ENCODE measurements around the gene PPP1R27.
"Not testable (repeated sequence)": the region's sequence is repeated elsewhere in the genome, so short reads cannot be mapped to it uniquely, and the experiment has no call there.

Gene PPP1R27

GRCh38 chr17:81840826-81841778 is 6.3 kb upstream of the PPP1R27 start:
- no peak for DNase-seq (ENCODE audit: low read depth)

GRCh38 chr17:81840059-81840458 is 5.2 kb upstream of the PPP1R27 start:
- DNase-seq (ENCODE audit: low read depth): not testable (repeated sequence)

- no peak for DNase-seq (ENCODE audit: low read depth)
Measured at GRCh38 chr17:81839301-81839700, 4.5 kb upstream of the PPP1R27 start.

- DNase-seq (ENCODE audit: low read depth): no peak
Measured at GRCh38 chr17:81838753-81839255, 4.0 kb upstream of the PPP1R27 start.

- DNase-seq (ENCODE audit: low read depth): no peak
Measured at GRCh38 chr17:81837641-81838040, 2.8 kb upstream of the PPP1R27 start.

- DNase-seq (ENCODE audit: low read depth): no peak
Measured at GRCh38 chr17:81833921-81834830, 674 bp downstream of the PPP1R27 start.

GRCh38 chr17:81833160-81833920 is 1.5 kb downstream of the PPP1R27 start, which contains the start of gene MCRIP1:
TSS of gene MCRIP1 (minus strand) at chr17:81833291. CDS start at chr17:81824506, 8,785 bp downstream.
- DNase-seq (ENCODE audit: low read depth): peak; percentile 98

GRCh38 chr17:81832608-81833159 is 2.2 kb downstream of the PPP1R27 start:
- peak; percentile 50 for DNase-seq (ENCODE audit: low read depth)

GRCh38 chr17:81831957-81832607 is 2.8 kb downstream of the PPP1R27 start:
- peak; percentile 51 for DNase-seq (ENCODE audit: low read depth)

- no peak for DNase-seq (ENCODE audit: low read depth)
Measured at GRCh38 chr17:81831563-81831956, 3.3 kb downstream of the PPP1R27 start.

- no peak for DNase-seq (ENCODE audit: low read depth)
Measured at GRCh38 chr17:81829858-81830257, 5.0 kb downstream of the PPP1R27 start.

- no peak for DNase-seq (ENCODE audit: low read depth)
Measured at GRCh38 chr17:81828656-81829055, 6.2 kb downstream of the PPP1R27 start.

- DNase-seq (ENCODE audit: low read depth): no peak
Measured at GRCh38 chr17:81825841-81826466, 8.9 kb downstream of the PPP1R27 start.

GRCh38 chr17:81824595-81824994 is 10.3 kb downstream of the PPP1R27 start:
- DNase-seq (ENCODE audit: low read depth): no peak

- DNase-seq (ENCODE audit: low read depth): no peak
Measured at GRCh38 chr17:81823820-81824550, 10.9 kb downstream of the PPP1R27 start.

GRCh38 chr17:81822996-81823819 is 11.6 kb downstream of the PPP1R27 start:
- DNase-seq (ENCODE audit: low read depth): no peak

GRCh38 chr17:81822312-81822637 is 12.6 kb downstream of the PPP1R27 start:
- no peak for DNase-seq (ENCODE audit: low read depth)

- DNase-seq (ENCODE audit: low read depth): no peak
Measured at GRCh38 chr17:81821603-81822311, 13.1 kb downstream of the PPP1R27 start.

Measured in activated T-cell treated with anti-CD3 and anti-CD28 coated beads for 48 hours (primary cell).